Activated T-helper 1 cell treated with anti-CD3 and anti-CD28 coated beads, Interleukin-12 subunit alpha, Interleukin-12 subunit beta, Interleukin-2, Interleukin-4 antibody, amounts not matched to agents 30 ng/mL and 10 ng/mL and 1 ng/mL, durations not matched to agents 14 hours and 24 hours and 36 hours (primary cell): ENCODE measurements around the gene ZNF296. TPM values are rescaled to one million over a fixed set of nuclear protein-coding genes. Genes with fewer than 3 reads are reported as not detected.

Experiments used
- DNase-seq: peaks from one replicate; pipeline ENCODE4 v3.0.0; 2021; ENCODE audit warnings: low spot score
- H3K27ac Mint-ChIP-seq: one replicate; pipeline ENCODE4 v1.8.0; 2021; ENCODE audit warnings: mild to moderate bottlenecking, mixed read lengths
- H3K27me3 Mint-ChIP-seq: one replicate; pipeline ENCODE4 v1.8.0; 2022; ENCODE audit warnings: mild to moderate bottlenecking, moderate library complexity, mixed read lengths; ENCODE audit not compliant: insufficient read depth
- H3K36me3 Mint-ChIP-seq: one replicate; pipeline ENCODE4 v1.8.0; 2021; ENCODE audit warnings: low read depth, mixed read lengths
- H3K4me1 Mint-ChIP-seq: one replicate; pipeline ENCODE4 v1.8.0; 2021; ENCODE audit warnings: low read depth, mixed read lengths
- H3K4me3 Mint-ChIP-seq: one replicate; pipeline ENCODE4 v1.8.0; 2021; ENCODE audit warnings: mild to moderate bottlenecking, moderate library complexity, mixed read lengths
- H3K9me3 Mint-ChIP-seq: one replicate; pipeline ENCODE4 v1.8.0; 2021; ENCODE audit warnings: mixed read lengths
- intact Hi-C: fragments of 100-400 bp; cut with micrococcal nuclease; formaldehyde crosslinking; loops from one replicate; pipeline ENCODE4 v1.15.1; 2024
- total RNA-seq: library from RNA; stranded (reverse); gene quantifications from 2 replicates; pipeline ENCODE4 v1.2.3, GENCODE V29; 2022

Gene ZNF296
- total RNA-seq, 1 donor from 2014 or later: 4.3 TPM

DNA sequence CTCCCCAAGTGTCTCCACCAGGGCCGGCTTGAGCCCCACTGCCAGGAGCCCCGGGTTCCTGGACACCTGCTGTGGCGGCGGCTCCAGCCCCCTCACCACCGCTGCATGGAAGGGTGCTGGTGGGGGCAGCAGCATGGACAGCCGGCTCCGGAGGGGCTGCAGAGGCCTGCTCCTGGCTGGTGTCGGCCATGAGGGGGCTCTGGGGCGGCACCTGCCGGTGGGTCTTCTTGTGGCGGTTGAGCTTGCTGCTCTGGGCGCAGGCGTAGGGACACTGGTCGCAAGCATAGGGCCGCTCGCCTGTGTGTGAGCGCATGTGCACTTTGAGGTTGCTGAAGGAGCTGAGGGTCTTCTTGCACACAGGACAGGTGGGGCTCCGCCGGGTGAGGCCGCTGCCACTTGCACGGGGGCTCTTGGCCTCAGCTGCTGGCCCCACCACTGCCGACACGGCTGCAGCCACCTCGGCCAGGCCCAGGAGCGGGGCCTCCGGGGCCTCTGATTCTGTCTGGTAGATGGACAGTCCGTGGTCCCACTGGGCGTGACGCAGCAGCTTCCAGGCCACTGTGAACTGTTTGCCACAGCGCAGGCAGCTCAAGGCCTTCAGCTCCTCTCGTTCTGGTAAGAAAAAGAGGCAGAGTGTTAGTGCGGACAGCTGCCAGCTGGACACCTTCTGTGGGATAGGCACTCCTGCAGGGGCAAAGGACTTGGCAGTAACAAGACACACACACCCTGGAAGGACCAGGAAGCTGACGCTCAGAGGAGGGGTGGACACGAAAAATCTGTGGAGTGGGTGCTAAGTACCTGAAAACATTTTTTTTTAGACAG lies 4.1 kb downstream of the ZNF296 start:
- Mint-ChIP-seq H3K27me3 (no peaks in the 10 kb centered on the region), H3K36me3 (peaks cover 3% of the 10 kb centered on the region), H3K27ac (no peak overlapping the region), H3K9me3 (no peaks in the 10 kb centered on the region), H3K4me3 (no peak overlapping the region), H3K4me1 (peaks cover 8% of the 10 kb centered on the region)
- intact Hi-C loops: no loop called here
- DNase-seq: no peak

DNA sequence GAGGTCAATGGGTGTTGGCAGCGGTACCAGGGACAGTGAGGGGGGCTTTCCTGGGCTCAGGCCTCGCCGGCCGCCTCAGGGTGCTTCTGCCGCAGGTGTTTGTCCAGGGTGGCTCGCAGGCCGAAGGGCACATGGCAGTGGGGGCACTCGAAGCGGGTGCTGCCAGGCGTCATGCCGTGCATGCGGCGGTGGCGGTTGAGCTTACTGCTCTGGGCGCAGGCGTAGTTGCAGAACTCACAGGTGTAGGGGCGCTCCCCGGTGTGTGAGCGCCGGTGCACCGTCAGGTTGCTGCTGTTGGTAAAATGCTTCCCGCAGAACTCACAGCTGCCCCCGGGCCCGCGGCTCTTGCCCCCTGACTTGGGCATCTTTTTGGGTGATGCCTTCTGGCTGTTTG lies 4.7 kb downstream of the ZNF296 start:
- Mint-ChIP-seq H3K27ac (no peak overlapping the region), H3K4me3 (no peak overlapping the region), H3K27me3 (no peaks in the 10 kb centered on the region), H3K36me3 (peaks cover 8% of the 10 kb centered on the region), H3K9me3 (no peaks in the 10 kb centered on the region), H3K4me1 (peaks cover 2% of the 10 kb centered on the region)
- no peak for DNase-seq
- intact Hi-C loops: no loop called here

DNA sequence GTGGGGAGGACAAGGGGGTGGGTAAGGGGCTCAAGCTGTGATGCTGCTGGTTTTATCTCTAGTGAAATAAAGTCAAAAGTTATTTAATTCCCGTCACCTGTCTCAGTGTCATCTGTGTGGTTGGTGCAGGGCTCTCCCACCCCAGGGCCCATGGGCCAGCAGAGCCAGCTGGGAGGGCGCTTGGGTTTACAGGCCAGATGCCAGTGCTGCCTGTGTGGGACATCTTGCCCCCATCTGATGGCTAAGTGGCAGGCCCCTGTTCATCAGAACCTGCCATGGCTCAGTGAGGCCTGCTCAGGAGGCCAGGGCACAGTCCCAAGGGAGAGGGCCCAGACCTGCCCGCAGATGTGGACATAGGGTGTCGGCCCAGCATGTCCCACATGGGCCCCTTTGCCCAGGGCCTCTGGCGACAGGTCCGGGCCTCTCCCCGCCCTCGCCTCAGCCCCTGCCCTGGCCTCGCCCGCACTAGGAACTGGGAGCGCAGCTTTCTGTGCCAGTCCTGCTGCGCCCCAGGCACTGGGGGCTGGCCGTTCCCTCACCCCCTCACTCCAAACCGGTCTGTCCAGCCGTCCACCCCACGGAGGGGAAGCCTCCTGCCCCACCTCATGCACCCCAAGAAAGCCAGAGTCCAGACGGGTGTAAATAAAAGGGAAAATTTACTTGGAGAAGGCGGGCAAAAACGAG lies 5.3 kb downstream of the ZNF296 start:
- Mint-ChIP-seq H3K36me3 (peaks cover 9% of the 10 kb centered on the region), H3K4me1 (no peaks in the 10 kb centered on the region), H3K4me3 (no peak overlapping the region), H3K27me3 (no peaks in the 10 kb centered on the region), H3K9me3 (no peaks in the 10 kb centered on the region), H3K27ac (no peak overlapping the region)
- intact Hi-C loops: no loop called here
- DNase-seq: no peak

DNA sequence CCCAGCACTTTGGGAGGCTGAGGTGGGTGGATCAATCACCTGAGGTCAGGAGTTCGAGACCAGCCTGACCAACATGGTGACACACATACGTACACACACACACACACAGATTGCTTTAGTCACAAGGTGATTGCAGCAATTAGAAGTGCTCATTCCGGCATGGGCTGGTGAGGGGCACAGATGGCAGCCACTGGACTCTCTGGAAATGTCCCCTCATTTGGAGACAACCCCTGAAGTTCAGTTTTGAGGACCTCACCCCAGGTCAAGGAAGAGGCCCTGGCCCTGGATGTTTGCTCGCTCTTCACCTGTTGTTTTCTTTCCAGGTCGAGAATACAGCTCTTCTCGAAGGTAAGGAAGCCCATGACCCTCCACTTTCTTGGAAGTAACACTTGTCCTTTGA lies 6.1 kb downstream of the ZNF296 start:
- Mint-ChIP-seq H3K4me3 (no peak overlapping the region), H3K27ac (no peak overlapping the region), H3K4me1 (no peaks in the 10 kb centered on the region), H3K36me3 (peaks cover 12% of the 10 kb centered on the region), H3K9me3 (no peaks in the 10 kb centered on the region), H3K27me3 (no peaks in the 10 kb centered on the region)
- no peak for DNase-seq
- intact Hi-C loops: no loop called here

DNA sequence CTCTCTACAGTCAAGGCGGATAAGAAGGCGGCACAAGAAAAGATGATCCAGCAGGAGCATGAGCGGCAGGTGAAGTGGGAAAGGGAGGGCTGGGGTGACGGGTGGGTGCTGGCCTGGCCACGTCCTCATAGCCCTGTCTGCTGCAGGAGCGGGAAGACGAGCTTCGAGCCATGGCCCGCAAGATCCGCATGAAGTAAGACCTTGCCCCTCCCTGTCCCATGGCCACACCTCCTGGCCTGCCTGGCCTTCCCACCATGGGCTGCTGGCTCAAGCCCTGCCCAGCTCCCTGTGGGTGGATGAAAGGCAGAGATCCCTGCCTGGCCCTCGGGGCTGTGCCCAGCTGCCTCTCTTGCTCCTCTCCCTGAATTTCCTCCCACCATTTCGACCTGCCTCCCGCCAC lies 7.2 kb downstream of the ZNF296 start:
- H3K4me3 Mint-ChIP-seq: no peak overlapping the region
- DNase-seq: no peak
- intact Hi-C loops: no loop called here
- H3K4me1 Mint-ChIP-seq: no peaks in the 10 kb centered on the region
- H3K9me3 Mint-ChIP-seq: no peaks in the 10 kb centered on the region
- no peaks in the 10 kb centered on the region for H3K27me3 Mint-ChIP-seq
- no peak overlapping the region for H3K27ac Mint-ChIP-seq
- H3K36me3 Mint-ChIP-seq: peaks cover 15% of the 10 kb centered on the region

DNA sequence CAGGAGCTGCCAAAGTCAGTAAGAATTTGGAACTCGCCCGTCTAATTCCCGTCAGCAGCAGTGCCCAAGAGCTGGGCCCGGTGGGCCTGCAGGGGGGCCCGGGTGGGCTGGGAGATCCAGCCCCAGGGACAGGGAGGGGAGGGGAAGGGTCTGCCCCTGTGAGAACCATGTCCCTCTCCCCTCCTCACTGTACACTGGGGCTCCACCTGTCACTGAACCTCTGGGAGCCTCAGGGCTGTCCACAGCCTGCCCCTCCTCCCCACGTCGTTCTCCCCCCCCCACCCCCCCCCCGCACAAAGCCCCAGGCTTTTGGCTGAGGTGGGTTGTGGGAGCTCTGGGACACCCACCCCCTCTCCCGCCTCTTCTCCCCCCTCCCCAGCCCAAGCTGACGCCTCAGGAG lies 8.2 kb downstream of the ZNF296 start:
- H3K4me3 Mint-ChIP-seq: no peak overlapping the region
- peaks cover 15% of the 10 kb centered on the region for H3K36me3 Mint-ChIP-seq
- no peak overlapping the region for H3K27ac Mint-ChIP-seq
- H3K4me1 Mint-ChIP-seq: no peaks in the 10 kb centered on the region
- H3K9me3 Mint-ChIP-seq: no peaks in the 10 kb centered on the region
- intact Hi-C loops: no loop called here
- DNase-seq: no peak
- H3K27me3 Mint-ChIP-seq: no peaks in the 10 kb centered on the region

DNA sequence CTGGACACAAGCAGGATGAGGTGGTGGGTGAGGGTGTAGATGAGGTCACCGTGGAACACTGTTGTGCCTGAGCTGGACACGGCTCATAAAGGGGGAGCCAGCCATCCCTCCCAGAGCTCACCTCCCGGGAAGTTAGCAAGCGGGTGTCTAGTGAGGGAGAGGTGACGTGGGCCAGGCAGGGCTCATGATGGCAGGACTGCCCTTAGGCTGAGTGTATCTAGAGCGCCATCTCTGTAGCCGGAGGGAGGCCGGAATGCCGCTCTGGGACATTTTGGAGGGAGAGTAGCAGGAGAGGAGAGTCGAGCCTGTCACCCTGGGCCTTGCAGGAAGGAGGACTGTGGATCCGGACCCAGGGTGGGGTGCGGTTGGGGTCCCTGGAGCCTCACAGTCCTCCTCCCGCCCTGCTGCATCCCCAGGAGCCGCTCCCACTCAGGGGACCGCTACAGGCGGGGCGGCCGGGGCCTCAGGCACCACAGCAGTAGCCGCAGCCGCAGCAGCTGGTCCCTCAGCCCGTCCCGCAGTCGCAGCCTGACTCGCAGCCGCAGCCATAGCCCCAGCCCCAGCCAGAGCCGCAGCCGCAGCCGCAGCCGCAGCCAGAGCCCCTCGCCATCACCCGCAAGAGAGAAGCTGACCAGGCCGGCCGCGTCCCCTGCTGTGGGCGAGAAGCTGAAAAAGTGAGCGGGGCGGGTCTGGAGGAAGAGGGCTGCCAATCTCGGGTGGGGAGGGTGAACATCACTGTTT lies 9.2 kb downstream of the ZNF296 start:
- Mint-ChIP-seq H3K27ac (no peak overlapping the region), H3K9me3 (no peaks in the 10 kb centered on the region), H3K36me3 (peaks cover 18% of the 10 kb centered on the region), H3K27me3 (no peaks in the 10 kb centered on the region), H3K4me3 (no peak overlapping the region), H3K4me1 (no peaks in the 10 kb centered on the region)
- intact Hi-C loops: no loop called here
- no peak for DNase-seq

DNA sequence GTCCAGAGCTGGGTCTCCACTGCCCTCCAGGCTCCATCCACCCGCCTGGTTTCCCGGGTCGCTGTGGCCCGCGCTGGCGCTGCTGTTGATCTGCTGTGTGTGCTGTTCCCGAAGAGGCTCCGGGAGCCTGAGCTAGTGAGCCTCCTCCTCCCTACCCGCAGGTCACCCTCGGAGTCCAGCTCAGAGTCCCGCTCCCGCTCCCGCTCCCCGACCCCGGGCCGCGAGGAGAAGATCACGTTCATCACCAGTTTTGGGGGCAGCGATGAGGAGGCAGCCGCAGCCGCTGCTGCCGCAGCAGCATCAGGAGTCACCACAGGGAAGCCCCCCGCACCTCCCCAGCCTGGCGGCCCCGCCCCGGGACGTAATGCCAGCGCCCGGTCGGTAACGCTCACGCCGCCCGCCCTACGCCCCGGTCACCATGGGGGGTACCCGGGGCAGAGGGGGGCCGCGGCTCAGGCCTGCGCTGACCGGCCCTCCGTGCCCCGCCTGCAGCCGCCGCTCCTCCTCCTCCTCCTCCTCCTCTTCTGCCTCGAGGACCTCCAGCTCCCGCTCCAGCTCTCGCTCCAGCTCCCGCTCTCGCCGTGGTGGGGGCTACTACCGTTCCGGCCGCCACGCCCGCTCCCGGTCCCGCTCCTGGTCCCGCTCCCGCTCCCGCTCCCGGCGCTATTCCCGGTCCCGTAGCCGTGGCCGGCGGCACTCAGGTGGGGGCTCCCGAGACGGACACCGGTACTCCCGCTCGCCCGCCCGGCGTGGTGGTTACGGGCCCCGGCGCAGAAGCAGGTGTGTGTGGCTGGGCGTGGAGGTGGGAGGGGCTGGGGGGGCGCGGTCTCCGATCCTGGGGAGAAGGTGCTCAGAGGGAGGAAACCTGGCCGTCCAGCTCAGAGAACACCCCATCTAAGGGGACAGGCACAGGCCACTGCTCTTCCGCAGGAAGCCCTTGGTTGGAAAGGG lies 12.2 kb downstream of the ZNF296 start:
- Mint-ChIP-seq H3K36me3 (peaks cover 34% of the 10 kb centered on the region), H3K27me3 (no peaks in the 10 kb centered on the region), H3K9me3 (no peaks in the 10 kb centered on the region), H3K4me1 (peaks cover 5% of the 10 kb centered on the region), H3K27ac (no peak overlapping the region), H3K4me3 (no peak overlapping the region)
- DNase-seq: no peak
- intact Hi-C loops: no loop called here

DNA sequence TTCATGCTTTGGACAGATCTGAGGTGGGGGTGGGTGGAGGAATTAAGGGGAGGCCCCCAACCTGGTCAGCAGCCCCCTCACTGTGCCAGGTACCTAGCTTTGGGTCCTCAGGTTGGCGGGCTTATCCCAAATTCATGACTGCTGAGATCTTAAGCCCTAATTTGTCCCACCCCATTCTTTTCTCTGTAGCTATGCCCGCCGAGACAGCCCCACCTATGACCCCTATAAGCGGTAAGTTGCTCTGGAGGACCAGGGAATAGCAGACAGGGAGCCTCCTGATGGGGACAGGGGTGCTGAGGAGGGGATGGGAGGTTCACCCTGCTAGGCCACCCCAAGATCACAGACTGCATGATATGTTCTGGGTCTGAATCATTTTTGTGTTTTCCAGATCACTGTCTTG lies 14.3 kb downstream of the ZNF296 start:
- Mint-ChIP-seq H3K4me3 (no peak overlapping the region), H3K27me3 (no peaks in the 10 kb centered on the region), H3K4me1 (peaks cover 5% of the 10 kb centered on the region), H3K9me3 (no peaks in the 10 kb centered on the region), H3K27ac (no peak overlapping the region), H3K36me3 (peaks cover 42% of the 10 kb centered on the region)
- no peak for DNase-seq
- intact Hi-C loops: no loop called here

DNA sequence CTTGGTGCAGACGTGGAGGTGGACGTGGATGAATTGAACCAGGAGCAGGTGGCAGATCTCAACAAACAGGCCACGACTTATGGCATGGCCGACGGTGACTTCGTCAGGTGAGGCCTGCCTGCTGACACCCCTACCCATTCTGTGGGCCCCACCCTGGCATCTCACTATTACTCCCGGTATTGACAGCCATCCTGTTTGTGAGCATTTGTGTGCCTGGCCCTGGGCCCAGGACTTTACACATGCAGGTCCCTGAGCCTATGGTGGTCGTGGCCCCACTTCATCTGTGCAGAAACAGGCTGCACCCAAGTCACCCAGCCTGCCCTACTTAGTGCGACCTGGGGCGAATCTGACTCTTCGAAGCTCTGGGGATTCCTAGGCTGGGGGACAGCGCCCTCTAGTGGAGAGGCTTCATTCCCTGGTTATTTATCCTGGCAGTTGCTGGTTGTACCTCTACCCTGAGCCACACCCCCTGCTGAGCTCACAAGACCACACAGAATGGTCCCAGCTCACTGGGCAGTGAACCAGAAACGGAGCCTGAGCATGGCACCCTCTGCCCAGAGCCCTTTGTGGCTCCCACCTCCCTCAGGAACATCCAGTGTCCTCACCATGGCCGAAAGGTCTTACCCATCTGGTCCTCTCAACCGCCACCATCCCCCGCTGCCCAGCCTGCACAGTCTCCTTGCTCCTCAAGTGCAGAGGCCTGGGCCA lies 16.9 kb downstream of the ZNF296 start:
- peak overlapping the region; percentile 63 for H3K27ac Mint-ChIP-seq
- H3K9me3 Mint-ChIP-seq: no peaks in the 10 kb centered on the region
- H3K4me3 Mint-ChIP-seq: no peak overlapping the region
- peaks cover 38% of the 10 kb centered on the region for H3K36me3 Mint-ChIP-seq
- peak; percentile 73 for DNase-seq
- H3K27me3 Mint-ChIP-seq: no peaks in the 10 kb centered on the region
- H3K4me1 Mint-ChIP-seq: peaks cover 5% of the 10 kb centered on the region
- intact Hi-C loops: loop anchor here (1.0 to 5.0 kb wide), 4 partner anchors 20 to 157 kb away; partner anchors contain the start of gene CLASRP

DNA sequence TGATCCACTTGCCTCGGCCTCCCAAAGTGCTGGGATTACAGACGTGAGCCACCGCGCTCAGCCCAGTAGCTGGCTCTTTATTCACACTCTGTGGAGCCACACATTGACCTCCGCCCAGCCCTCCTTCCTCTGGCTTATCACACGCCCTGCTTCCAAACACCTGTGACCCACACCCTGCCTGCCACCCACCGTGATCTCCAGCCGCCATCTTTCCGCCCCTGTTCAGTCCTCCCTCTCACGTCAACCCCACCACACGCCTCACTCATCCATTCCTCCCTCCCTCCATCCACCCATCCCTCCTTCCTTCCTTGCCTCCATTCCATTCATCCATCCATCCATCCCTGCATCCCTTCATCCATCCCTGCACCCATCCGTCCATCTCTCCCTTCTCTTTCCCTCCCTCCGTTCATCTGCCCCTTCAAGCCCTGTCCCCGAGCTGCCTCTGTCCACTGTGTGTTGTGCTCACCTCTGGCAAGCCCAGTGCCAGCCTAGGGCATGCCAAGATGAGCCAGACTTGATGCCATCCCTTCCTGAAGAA lies 17.6 kb downstream of the ZNF296 start:
- Mint-ChIP-seq H3K4me1 (peaks cover 5% of the 10 kb centered on the region), H3K27ac (no peak overlapping the region), H3K27me3 (no peaks in the 10 kb centered on the region), H3K9me3 (no peaks in the 10 kb centered on the region), H3K4me3 (no peak overlapping the region), H3K36me3 (peaks cover 41% of the 10 kb centered on the region)
- DNase-seq: no peak
- intact Hi-C loops: loop anchor here (1.0 to 5.0 kb wide), 4 partner anchors 19 to 156 kb away; partner anchors contain the start of gene CLASRP
